Measurements from ENCODE around the gene UGT8. TPM values are rescaled to one million over a fixed set of nuclear protein-coding genes. Genes with fewer than 3 reads are reported as not detected.

Gene UGT8
- total RNA-seq, 1 donor from 2014 or later = 0.14 TPM

- intact Hi-C loops (cut with micrococcal nuclease) = no loop called here
Measured at GRCh38 chr4:114688059-114688458, 89.5 kb downstream of the UGT8 start.

DNA sequence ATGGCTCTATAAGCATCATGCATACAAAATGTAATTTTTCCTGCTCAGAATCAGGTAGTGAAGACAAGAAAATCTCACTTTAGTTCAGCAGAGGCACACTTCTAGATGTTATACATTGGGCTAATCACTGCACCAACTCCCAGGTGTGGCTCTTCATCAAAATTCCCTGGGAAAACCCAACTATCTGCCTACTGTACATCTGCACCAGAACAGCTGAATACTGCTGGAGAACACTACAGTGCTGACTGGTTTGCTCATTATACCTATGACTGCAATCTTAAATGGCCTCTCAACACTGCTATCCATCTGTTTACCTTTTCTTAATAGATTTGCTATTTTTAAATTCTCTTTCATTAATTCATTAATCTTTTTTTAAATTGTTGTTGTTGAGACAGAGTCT is 92.0 kb downstream of the UGT8 start:
- intact Hi-C loops (cut with micrococcal nuclease) = loop anchor here (10.0 kb wide), 1 partner anchor 736 kb away; no protein-coding TSS in a partner anchor

- intact Hi-C loops (cut with micrococcal nuclease) = loop anchor here (10.0 kb wide), 1 partner anchor 737 kb away; no protein-coding TSS in a partner anchor
Measured at GRCh38 chr4:114691865-114692264, 93.3 kb downstream of the UGT8 start.

GRCh38 chr4:114692958-114693357 is 94.4 kb downstream of the UGT8 start:
- intact Hi-C loops (cut with micrococcal nuclease) = loop anchor here (10.0 kb wide), 1 partner anchor 738 kb away; no protein-coding TSS in a partner anchor

DNA sequence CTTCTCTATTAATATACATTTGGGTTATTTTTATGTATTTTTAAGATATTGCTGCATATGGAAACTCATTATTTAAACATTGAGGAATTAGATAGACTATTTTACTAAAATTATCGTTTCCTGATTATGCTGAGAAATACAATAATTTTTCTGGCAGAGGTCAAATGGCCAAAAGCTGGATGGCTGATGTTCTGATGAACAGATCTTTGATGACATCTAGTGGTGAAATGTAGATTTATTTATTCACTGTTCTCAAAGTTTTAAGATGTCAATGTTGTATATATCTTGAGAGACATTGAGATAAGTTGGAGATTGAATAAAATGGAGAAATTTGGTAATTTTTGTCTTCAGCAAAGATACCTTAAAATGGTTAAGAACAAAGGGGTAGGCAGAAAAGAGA is 96.2 kb downstream of the UGT8 start:
- intact Hi-C loops (cut with micrococcal nuclease) = loop anchor here (1.0 to 10.0 kb wide), 3 partner anchors 308 to 1302 kb away; no protein-coding TSS in a partner anchor

GRCh38 chr4:114698231-114698630 is 99.6 kb downstream of the UGT8 start:
- intact Hi-C loops (cut with micrococcal nuclease) = loop anchor here (5.0 to 10.0 kb wide), 2 partner anchors 743 to 1306 kb away; no protein-coding TSS in a partner anchor

DNA sequence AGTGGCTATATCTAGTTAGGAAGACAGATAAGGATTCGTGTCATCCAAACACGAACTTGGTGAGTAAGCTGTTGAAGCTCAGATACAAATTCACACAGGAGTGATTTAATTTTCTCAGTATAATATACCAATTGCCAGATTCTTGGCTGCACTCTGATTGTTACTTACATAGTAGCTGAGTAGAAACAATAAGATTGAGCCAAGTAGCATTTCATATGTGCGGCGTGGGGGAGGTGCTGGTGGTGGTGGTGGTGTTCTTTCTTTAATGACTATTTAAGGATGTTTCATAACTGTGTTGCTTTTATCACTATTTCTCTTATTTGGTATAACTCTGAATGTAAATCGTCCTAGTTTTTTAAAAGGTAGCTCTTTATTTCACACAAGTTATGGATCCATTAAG is 102.9 kb downstream of the UGT8 start:
- intact Hi-C loops (cut with micrococcal nuclease) = no loop called here

DNA sequence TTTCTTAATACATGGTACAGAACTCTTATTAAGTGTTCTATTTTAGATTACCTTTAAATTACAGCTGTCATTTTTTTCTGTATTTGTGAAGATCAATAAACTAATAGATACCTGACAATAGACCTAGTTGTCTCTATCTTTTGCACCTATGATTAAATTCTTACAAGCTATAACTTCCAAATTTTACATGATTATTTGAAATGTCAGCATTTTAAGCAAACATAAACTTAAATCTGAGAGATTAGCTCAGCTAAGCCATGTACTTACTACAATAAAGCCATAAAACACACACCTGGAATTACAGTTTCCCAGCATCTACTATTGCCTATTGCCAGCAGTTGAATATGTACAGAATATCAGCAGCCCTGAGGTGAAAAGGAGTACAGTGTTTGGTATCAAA is 118.8 kb downstream of the UGT8 start:
- intact Hi-C loops (cut with micrococcal nuclease) = no loop called here

- intact Hi-C loops (cut with micrococcal nuclease) = no loop called here
Measured at GRCh38 chr4:114725066-114725465, 126.5 kb downstream of the UGT8 start.

DNA sequence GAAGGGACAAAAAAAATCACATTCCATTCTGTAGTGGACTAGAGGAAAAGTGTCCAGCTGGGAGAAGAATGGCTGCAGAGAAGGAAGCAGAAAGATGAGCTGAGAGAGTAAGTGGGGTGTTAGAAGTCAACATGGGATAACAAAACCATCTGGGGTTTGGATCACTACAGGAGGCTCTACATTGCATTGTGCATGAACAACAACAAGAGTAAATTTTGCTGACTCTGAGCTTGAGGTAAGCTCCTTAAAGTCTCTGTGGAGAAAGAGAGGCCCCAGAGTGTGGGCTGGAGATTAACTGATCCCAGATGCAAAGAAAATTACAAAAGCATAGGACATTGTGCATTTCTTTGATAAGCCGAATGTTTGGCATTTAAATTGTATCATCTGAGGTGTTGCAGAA is 128.9 kb downstream of the UGT8 start:
- intact Hi-C loops (cut with micrococcal nuclease) = no loop called here
